ENCODE measurements around the gene ATP5F1B.

DNA sequence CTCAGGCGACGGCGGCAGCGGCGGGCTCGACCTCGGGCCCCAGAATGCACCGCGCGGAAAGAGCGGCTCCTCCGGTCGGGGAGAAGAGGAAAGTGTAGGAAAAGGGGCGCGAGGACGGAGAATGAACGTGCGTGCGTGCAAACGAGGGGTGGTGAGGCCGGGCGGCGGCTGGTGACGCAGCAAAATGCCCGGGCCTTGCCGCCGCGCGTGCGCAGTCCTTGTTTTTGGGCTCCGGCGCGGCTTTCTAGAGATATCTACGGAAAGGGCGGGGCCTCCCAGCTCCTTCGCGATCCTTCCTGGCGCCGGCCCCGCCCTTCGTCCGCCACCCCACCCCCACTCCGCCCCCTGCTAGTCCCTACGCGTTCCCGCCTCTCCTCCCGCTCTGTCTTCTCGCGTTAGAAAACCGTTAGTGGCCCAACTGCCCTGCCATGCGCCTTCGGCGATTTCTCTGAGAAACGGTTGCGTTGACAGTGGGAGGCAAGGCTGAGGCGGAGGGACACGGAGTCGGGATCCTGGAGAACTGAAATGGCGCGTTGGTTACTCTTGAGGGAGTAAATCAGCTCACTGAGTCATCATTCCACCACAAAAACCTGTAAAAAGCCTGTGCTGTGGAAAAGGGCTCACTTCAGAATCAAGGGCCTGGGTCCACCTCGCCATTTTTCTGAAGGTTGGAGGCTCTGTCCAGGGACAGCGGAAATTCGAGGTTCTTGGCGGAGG is 42.5 kb upstream of the ATP5F1B start, which contains the start of gene PTGES3:
- TF ChIP-seq, protein P1, sequence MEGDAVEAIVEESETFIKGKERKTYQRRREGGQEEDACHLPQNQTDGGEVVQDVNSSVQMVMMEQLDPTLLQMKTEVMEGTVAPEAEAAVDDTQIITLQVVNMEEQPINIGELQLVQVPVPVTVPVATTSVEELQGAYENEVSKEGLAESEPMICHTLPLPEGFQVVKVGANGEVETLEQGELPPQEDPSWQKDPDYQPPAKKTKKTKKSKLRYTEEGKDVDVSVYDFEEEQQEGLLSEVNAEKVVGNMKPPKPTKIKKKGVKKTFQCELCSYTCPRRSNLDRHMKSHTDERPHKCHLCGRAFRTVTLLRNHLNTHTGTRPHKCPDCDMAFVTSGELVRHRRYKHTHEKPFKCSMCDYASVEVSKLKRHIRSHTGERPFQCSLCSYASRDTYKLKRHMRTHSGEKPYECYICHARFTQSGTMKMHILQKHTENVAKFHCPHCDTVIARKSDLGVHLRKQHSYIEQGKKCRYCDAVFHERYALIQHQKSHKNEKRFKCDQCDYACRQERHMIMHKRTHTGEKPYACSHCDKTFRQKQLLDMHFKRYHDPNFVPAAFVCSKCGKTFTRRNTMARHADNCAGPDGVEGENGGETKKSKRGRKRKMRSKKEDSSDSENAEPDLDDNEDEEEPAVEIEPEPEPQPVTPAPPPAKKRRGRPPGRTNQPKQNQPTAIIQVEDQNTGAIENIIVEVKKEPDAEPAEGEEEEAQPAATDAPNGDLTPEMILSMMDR (IDR thresholded peaks at IDR 0.05; ENCODE audit: borderline replicate concordance, extremely low read depth, low read length, poor library complexity, severe bottlenecking): no peak
- no peak for TF ChIP-seq EZH2 (IDR thresholded peaks at IDR 0.05; ENCODE audit: borderline replicate concordance, low read depth, low read length, severe bottlenecking)
